Measurements from ENCODE around the gene UBTF. TPM values are rescaled to one million over a fixed set of nuclear protein-coding genes. Genes with fewer than 3 reads are reported as not detected.

Gene UBTF
- total and polyA plus RNA-seq, 9 of the 15 experiments (the other 6 are each of a cell fraction or from before 2014, with no cell fraction given): 1.2 to 113 (median 83.6) TPM

- Histone ChIP-seq H3K36me3 (ENCODE audit: control insufficient read depth, insufficient read depth, low read length) (peaks cover 30% of the 10 kb centered on the region; the same call in 2 of the 3 replicates), H3K4me1 (replicated peaks in 1 of 2; ENCODE audit: control insufficient read depth in 2 of 2, insufficient read depth in 2 of 2, low read length in 2 of 2) (peaks cover 36 to 40% of the 10 kb centered on the region in 2 experiments), H3K27me3 (ENCODE audit: control insufficient read depth in 2 of 2, insufficient read depth in 2 of 2, low read length in 2 of 2) (no peaks in the 10 kb centered on the region), H4K20me1 (replicated peaks; ENCODE audit: control insufficient read depth, insufficient read depth, low read length) (no peaks in the 10 kb centered on the region; the same call in 1 of the 2 replicates), H3K79me2 (ENCODE audit: control insufficient read depth, insufficient read depth, low read length) (peaks cover 24% of the 10 kb centered on the region), H3K9ac (ENCODE audit: insufficient read depth in 1 of 2, low read depth in 2 of 2, low read length in 2 of 2) (peak within 1 kb of the TSS; percentile 90 to 98), H2AFZ (ENCODE audit: low read depth, low read length) (peak within 1 kb of the TSS; percentile 82), H3K9me1 (ENCODE audit: control insufficient read depth, insufficient read depth, low read length) (no peaks in the 10 kb centered on the region), H3K27ac (ENCODE audit: extremely low read depth, low read depth, low read length) (peak within 1 kb of the TSS; percentile 91), H3K9me3 (replicated peaks; ENCODE audit: control insufficient read depth, insufficient read depth, low read depth, low read length) (no peaks in the 10 kb centered on the region), H3K4me3 (peak within 1 kb of the TSS; percentile 79), H3K4me2 (ENCODE audit: insufficient read depth, low read length) (peak within 1 kb of the TSS; percentile 91)
- in situ Hi-C loops (cut with MboI) (loop anchor here (5.0 kb wide), 1 partner anchor 317 kb away; no protein-coding TSS in a partner anchor), intact Hi-C loops (cut with micrococcal nuclease) (no loop called here)
- peak; percentile 94 to 100 (median 96) for DNase-seq (ENCODE audit: extremely low read depth in 1 of 4, low spot score in 3 of 4)
- peak; percentile 90 for ATAC-seq
- ChIA-PET CTCF (ENCODE audit: low intra/inter-chr PET ratio) (no interaction called here), POLR2A (interaction anchor here (1.0 to 1.1 kb wide), 2 partner anchors 11 to 13 kb away, joined by 3 read pairs; partner anchors contain the start of gene TMUB2)
- BruUV-seq (replicated peaks): no TSS peak
- FAIRE-seq: peak; percentile 78
- 0% methylated on average over 10 of the region's 126 CpGs for WGBS (ENCODE audit: insufficient coverage, low coverage, missing lambda C conversion rate)
- TF ChIP-seq SRSF9 (IDR thresholded peaks at IDR 0.05; ENCODE audit: borderline replicate concordance, low read depth, low read length) (no peak), VEZF1 (CRISPR knock-in tag; IDR thresholded peaks at IDR 0.05) (peak; percentile 96), HCFC1 (IDR thresholded peaks at IDR 0.05; ENCODE audit: low read depth, low read length) (peak; percentile 64), RBFOX2 (IDR thresholded peaks at IDR 0.05; ENCODE audit: low read depth, low read length) (peak; percentile 61; the same call in 1 of the 2 replicates), CREB1 (IDR thresholded peaks at IDR 0.05) (peak; percentile 92), CREB1 (CRISPR knock-in tag; IDR thresholded peaks at IDR 0.05) (peak; percentile 89), CBX3 (IDR thresholded peaks at IDR 0.05; ENCODE audit: borderline replicate concordance in 1 of 2, low read length in 2 of 2) (no peak), XRCC4 (IDR thresholded peaks at IDR 0.05; ENCODE audit: extremely low read depth, insufficient read depth, insufficient read length) (no peak), TARDBP (IDR thresholded peaks at IDR 0.05) (no peak), HNRNPK (IDR thresholded peaks at IDR 0.05; ENCODE audit: low read depth, low read length, poor library complexity, severe bottlenecking) (peak; percentile 79), ZFP1 (CRISPR knock-in tag; IDR thresholded peaks at IDR 0.05) (no peak)
- TF ChIP-seq, protein P1, sequence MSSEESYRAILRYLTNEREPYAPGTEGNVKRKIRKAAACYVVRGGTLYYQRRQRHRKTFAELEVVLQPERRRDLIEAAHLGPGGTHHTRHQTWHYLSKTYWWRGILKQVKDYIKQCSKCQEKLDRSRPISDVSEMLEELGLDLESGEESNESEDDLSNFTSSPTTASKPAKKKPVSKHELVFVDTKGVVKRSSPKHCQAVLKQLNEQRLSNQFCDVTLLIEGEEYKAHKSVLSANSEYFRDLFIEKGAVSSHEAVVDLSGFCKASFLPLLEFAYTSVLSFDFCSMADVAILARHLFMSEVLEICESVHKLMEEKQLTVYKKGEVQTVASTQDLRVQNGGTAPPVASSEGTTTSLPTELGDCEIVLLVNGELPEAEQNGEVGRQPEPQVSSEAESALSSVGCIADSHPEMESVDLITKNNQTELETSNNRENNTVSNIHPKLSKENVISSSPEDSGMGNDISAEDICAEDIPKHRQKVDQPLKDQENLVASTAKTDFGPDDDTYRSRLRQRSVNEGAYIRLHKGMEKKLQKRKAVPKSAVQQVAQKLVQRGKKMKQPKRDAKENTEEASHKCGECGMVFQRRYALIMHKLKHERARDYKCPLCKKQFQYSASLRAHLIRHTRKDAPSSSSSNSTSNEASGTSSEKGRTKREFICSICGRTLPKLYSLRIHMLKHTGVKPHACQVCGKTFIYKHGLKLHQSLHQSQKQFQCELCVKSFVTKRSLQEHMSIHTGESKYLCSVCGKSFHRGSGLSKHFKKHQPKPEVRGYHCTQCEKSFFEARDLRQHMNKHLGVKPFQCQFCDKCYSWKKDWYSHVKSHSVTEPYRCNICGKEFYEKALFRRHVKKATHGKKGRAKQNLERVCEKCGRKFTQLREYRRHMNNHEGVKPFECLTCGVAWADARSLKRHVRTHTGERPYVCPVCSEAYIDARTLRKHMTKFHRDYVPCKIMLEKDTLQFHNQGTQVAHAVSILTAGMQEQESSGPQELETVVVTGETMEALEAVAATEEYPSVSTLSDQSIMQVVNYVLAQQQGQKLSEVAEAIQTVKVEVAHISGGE (CRISPR knock-in tag; IDR thresholded peaks at IDR 0.05): peak in 1 of 3 experiments; percentile 86; a peak in 2 of 6 replicates
- TF ChIP-seq, protein P2, sequence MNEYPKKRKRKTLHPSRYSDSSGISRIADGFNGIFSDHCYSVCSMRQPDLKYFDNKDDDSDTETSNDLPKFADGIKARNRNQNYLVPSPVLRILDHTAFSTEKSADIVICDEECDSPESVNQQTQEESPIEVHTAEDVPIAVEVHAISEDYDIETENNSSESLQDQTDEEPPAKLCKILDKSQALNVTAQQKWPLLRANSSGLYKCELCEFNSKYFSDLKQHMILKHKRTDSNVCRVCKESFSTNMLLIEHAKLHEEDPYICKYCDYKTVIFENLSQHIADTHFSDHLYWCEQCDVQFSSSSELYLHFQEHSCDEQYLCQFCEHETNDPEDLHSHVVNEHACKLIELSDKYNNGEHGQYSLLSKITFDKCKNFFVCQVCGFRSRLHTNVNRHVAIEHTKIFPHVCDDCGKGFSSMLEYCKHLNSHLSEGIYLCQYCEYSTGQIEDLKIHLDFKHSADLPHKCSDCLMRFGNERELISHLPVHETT (CRISPR knock-in tag; conservative IDR thresholded peaks at IDR 0.05 in 1 of 2, IDR thresholded peaks at IDR 0.05 in 1 of 2): peak in 1 of 2 experiments; percentile 100; a peak in 2 of 4 replicates
Measured at GRCh38 chr17:44199553-44200477, 19.7 kb downstream of the UBTF start, which contains the start of gene ATXN7L3. TSS of gene ATXN7L3 (minus strand) at chr17:44199884. CDS start at chr17:44198070, 1,814 bp downstream.

Measured in K562 (cell line).